HG03159 (cell line): ENCODE results near the gene CAMTA2.

Source experiments
- ATAC-seq: cut with Tn5 transposase; IDR thresholded peaks from one replicate; pipeline ENCODE4 v1.9.1; 2021; ENCODE audit warnings: mild to moderate bottlenecking, moderate library complexity; ENCODE audit not compliant: unreplicated experiment

CAMTA2 gene

GRCh38 chr17:4969551-4970173, 17.8 kb downstream of the CAMTA2 start:
- ATAC-seq, result no peak

- ATAC-seq, result no peak
Measured at GRCh38 chr17:4969047-4969550, 18.4 kb downstream of the CAMTA2 start.

- ATAC-seq, result no peak
Measured at GRCh38 chr17:4968486-4969046, 18.9 kb downstream of the CAMTA2 start.

- peak; percentile 58 for ATAC-seq
Measured at GRCh38 chr17:4967539-4968485, 19.7 kb downstream of the CAMTA2 start, which contains the start of gene SPAG7. SPAG7 (minus strand) TSS chr17:4967817; CDS start chr17:4967804, 13 bp downstream.

- peak; percentile 83 for ATAC-seq
Measured at GRCh38 chr17:4966844-4967538, 20.5 kb downstream of the CAMTA2 start.

- ATAC-seq, result no peak
Measured at GRCh38 chr17:4965311-4965986, 22.0 kb downstream of the CAMTA2 start.

- no peak for ATAC-seq
Measured at GRCh38 chr17:4960279-4960922, 27.1 kb downstream of the CAMTA2 start.

GRCh38 chr17:4959261-4959965, 28.1 kb downstream of the CAMTA2 start:
- no peak for ATAC-seq

GRCh38 chr17:4958102-4958501, 29.4 kb downstream of the CAMTA2 start:
- no peak for ATAC-seq

GRCh38 chr17:4956493-4957061, 30.9 kb downstream of the CAMTA2 start:
- ATAC-seq, result no peak

GRCh38 chr17:4955091-4955490, 32.4 kb downstream of the CAMTA2 start:
- ATAC-seq, result no peak

GRCh38 chr17:4953451-4953961, 34.0 kb downstream of the CAMTA2 start:
- ATAC-seq, result no peak

GRCh38 chr17:4951486-4951885, 36.0 kb downstream of the CAMTA2 start:
- ATAC-seq, result no peak

GRCh38 chr17:4950746-4951204, 36.7 kb downstream of the CAMTA2 start, which contains the start of gene ENO3:
ENO3 (plus strand) TSS chr17:4951119; CDS start chr17:4951830, 711 bp downstream.
- ATAC-seq, result no peak

- ATAC-seq, result no peak
Measured at GRCh38 chr17:4950075-4950745, 37.3 kb downstream of the CAMTA2 start.

GRCh38 chr17:4949321-4950074, 38.0 kb downstream of the CAMTA2 start:
- ATAC-seq, result peak; percentile 29

- peak; percentile 29 for ATAC-seq
Measured at GRCh38 chr17:4948931-4949320, 38.5 kb downstream of the CAMTA2 start.
